ENCODE data around the gene AUH. TPM values are rescaled to one million over a fixed set of nuclear protein-coding genes. Genes with fewer than 3 reads are reported as not detected.

Gene AUH
- total RNA-seq, 2 donors from 2014 or later = 23.0 to 23.5 TPM

- Histone ChIP-seq H3K36me3 (ENCODE audit: control insufficient read depth, insufficient read depth, low read length) (no peaks in the 10 kb centered on the region), H3K27ac (ENCODE audit: low read depth, low read length) (no peak overlapping the region), H3K27me3 (ENCODE audit: control insufficient read depth, insufficient read depth, low read length, poor library complexity, severe bottlenecking) (peaks cover 2% of the 10 kb centered on the region), H3K9ac (ENCODE audit: extremely low read depth, low read length, poor library complexity, severe bottlenecking) (no peak overlapping the region), H3K4me1 (ENCODE audit: control insufficient read depth, insufficient read depth, low read length) (peaks cover 2% of the 10 kb centered on the region), H3K9me3 (ENCODE audit: control insufficient read depth, low read length) (no peaks in the 10 kb centered on the region), H3K4me3 (ENCODE audit: low read length) (no peak overlapping the region)
- peaks cover 9% of the 10 kb centered on the region for H3K4me1 Mint-ChIP-seq
- H3K4me3 Mint-ChIP-seq = no peak overlapping the region
- 92 to 93% methylated on average over 5 to 11 of the region's 11 CpGs for WGBS, 2 experiments (ENCODE audit: insufficient coverage in 1 of 2, insufficient read length in 1 of 2)
- peaks cover 30% of the 10 kb centered on the region for H3K27me3 Mint-ChIP-seq (ENCODE audit: insufficient read depth)
- TF ChIP-seq, protein P1, sequence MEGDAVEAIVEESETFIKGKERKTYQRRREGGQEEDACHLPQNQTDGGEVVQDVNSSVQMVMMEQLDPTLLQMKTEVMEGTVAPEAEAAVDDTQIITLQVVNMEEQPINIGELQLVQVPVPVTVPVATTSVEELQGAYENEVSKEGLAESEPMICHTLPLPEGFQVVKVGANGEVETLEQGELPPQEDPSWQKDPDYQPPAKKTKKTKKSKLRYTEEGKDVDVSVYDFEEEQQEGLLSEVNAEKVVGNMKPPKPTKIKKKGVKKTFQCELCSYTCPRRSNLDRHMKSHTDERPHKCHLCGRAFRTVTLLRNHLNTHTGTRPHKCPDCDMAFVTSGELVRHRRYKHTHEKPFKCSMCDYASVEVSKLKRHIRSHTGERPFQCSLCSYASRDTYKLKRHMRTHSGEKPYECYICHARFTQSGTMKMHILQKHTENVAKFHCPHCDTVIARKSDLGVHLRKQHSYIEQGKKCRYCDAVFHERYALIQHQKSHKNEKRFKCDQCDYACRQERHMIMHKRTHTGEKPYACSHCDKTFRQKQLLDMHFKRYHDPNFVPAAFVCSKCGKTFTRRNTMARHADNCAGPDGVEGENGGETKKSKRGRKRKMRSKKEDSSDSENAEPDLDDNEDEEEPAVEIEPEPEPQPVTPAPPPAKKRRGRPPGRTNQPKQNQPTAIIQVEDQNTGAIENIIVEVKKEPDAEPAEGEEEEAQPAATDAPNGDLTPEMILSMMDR (conservative IDR thresholded peaks at IDR 0.05) = no peak
- no peaks in the 10 kb centered on the region for H3K36me3 Mint-ChIP-seq (ENCODE audit: low read depth)
- peaks cover 9% of the 10 kb centered on the region for H3K9me3 Mint-ChIP-seq
- DNase-seq = no peak
- H3K27ac Mint-ChIP-seq = no peak overlapping the region
Measured at GRCh38 chr9:91188719-91189590, 172.8 kb downstream of the AUH start.

- H3K27me3 Mint-ChIP-seq (ENCODE audit: insufficient read depth) = peaks cover 27% of the 10 kb centered on the region
- no peak overlapping the region for H3K27ac ChIP-seq (ENCODE audit: low read depth, low read length)
- peaks cover 9% of the 10 kb centered on the region for H3K9me3 Mint-ChIP-seq
- H3K4me1 ChIP-seq (ENCODE audit: control insufficient read depth, insufficient read depth, low read length) = peaks cover 2% of the 10 kb centered on the region
- no peak overlapping the region for H3K27ac Mint-ChIP-seq
- WGBS, 2 experiments (ENCODE audit: insufficient coverage in 1 of 2, insufficient read length in 1 of 2) = 95 to 100% methylated on average over 1 to 2 of the region's 2 CpGs
- no peaks in the 10 kb centered on the region for H3K36me3 Mint-ChIP-seq (ENCODE audit: low read depth)
- no peak overlapping the region for H3K9ac ChIP-seq (ENCODE audit: extremely low read depth, low read length, poor library complexity, severe bottlenecking)
- H3K27me3 ChIP-seq (ENCODE audit: control insufficient read depth, insufficient read depth, low read length, poor library complexity, severe bottlenecking) = no peaks in the 10 kb centered on the region
- no peak overlapping the region for H3K4me3 ChIP-seq (ENCODE audit: low read length)
- DNase-seq = no peak
- TF ChIP-seq, protein P1 (conservative IDR thresholded peaks at IDR 0.05) = no peak
- no peaks in the 10 kb centered on the region for H3K36me3 ChIP-seq (ENCODE audit: control insufficient read depth, insufficient read depth, low read length)
- peaks cover 9% of the 10 kb centered on the region for H3K4me1 Mint-ChIP-seq
- H3K4me3 Mint-ChIP-seq = no peak overlapping the region
- H3K9me3 ChIP-seq (ENCODE audit: control insufficient read depth, low read length) = no peaks in the 10 kb centered on the region
Measured at GRCh38 chr9:91187965-91188344, 173.8 kb downstream of the AUH start.

GRCh38 chr9:91187311-91187964, 174.3 kb downstream of the AUH start:
- no peaks in the 10 kb centered on the region for H3K27me3 ChIP-seq (ENCODE audit: control insufficient read depth, insufficient read depth, low read length, poor library complexity, severe bottlenecking)
- Mint-ChIP-seq H3K36me3 (ENCODE audit: low read depth) (no peaks in the 10 kb centered on the region), H3K4me3 (no peak overlapping the region), H3K9me3 (peaks cover 9% of the 10 kb centered on the region), H3K27me3 (ENCODE audit: insufficient read depth) (peaks cover 24% of the 10 kb centered on the region), H3K4me1 (peaks cover 6% of the 10 kb centered on the region), H3K27ac (no peak overlapping the region)
- H3K4me1 ChIP-seq (ENCODE audit: control insufficient read depth, insufficient read depth, low read length) = peaks cover 1% of the 10 kb centered on the region
- no peak overlapping the region for H3K27ac ChIP-seq (ENCODE audit: low read depth, low read length)
- TF ChIP-seq, protein P1 (conservative IDR thresholded peaks at IDR 0.05) = no peak
- no peaks in the 10 kb centered on the region for H3K36me3 ChIP-seq (ENCODE audit: control insufficient read depth, insufficient read depth, low read length)
- no peak overlapping the region for H3K4me3 ChIP-seq (ENCODE audit: low read length)
- DNase-seq = no peak
- H3K9ac ChIP-seq (ENCODE audit: extremely low read depth, low read length, poor library complexity, severe bottlenecking) = no peak overlapping the region
- WGBS, 2 experiments (ENCODE audit: insufficient coverage in 1 of 2, insufficient read length in 1 of 2) = 90 to 100% methylated on average over 5 to 11 of the region's 11 CpGs
- no peaks in the 10 kb centered on the region for H3K9me3 ChIP-seq (ENCODE audit: control insufficient read depth, low read length)

All from endodermal cell (in vitro differentiated cells).